H1 (cell line): ENCODE results near the gene CDC42EP3. TPM values are rescaled to one million over a fixed set of nuclear protein-coding genes. Genes with fewer than 3 reads are reported as not detected.

Experiments used
- KDM5A ChIP-seq: fragments of 200-600 bp; IDR thresholded peaks from 2 replicates; pipeline ENCODE4 v1.7.1; 2012; ENCODE audit warnings: mild to moderate bottlenecking, low read length, inconsistent platforms, mixed read lengths
- RFX5 ChIP-seq: IDR thresholded peaks from 2 replicates; pipeline ENCODE4 v1.6.1; 2011; ENCODE audit warnings: low read depth, low read length, improper control_type of control experiment, borderline replicate concordance
- TBP ChIP-seq: IDR thresholded peaks from 2 replicates; pipeline ENCODE4 v1.6.1; 2011; ENCODE audit warnings: low read depth, low read length, improper control_type of control experiment
- polyA plus RNA-seq, 7 experiments: library from polyadenylated mRNA; depleted of rRNA in 3 of 7; stranded (reverse) in 5 of 7; unstranded in 2 of 7; fragments of >200 nt in 5 of 7; fragments of 200-250 nt in 2 of 7; gene quantifications; 1 replicate in 5 of 7; 2 replicates in 1 of 7; 4 replicates in 1 of 7; pipeline versions ENCODE4 v1.2.1 to v1.2.3, GENCODE V29; 2011 to 2013; ENCODE audit warnings: missing spikeins in 2 of 7, mixed read lengths in 2 of 7
- total RNA-seq: library from RNA; stranded (reverse); fragmentation: NEBNext Ultra II Directional; extraction: Animal tissue kit (Norgen Biotek cat#: 25700); gene quantifications from 2 replicates; pipeline ENCODE4 v1.2.1, GENCODE V29; 2021

CDC42EP3 gene
- total and polyA plus RNA-seq, 2 of the 8 experiments (the other 6 are each of a cell fraction or from before 2014, with no cell fraction given), result 18.4 to 24.7 TPM

DNA sequence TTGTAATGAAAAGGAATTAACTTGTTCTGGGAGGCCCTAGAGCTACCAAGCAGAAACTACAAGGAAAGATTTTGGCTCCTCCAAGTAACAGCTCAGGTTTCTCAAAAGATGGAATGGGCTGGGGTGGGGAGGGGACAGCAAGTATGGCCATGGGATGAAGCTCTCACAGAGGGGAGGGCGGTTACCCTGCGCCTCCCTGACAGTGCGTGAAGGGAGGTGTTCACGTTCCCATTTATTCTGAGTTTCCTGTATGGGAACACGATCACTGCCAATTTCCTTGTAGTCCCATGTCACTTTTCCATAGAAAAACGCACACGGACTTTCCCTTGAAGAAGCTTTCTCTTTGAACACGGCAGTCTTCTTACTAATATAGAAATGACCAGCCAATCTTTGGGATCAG is 17.0 kb downstream of the CDC42EP3 start (continued):
- TF ChIP-seq RFX5, result no peak
- TF ChIP-seq KDM5A, result no peak
- TF ChIP-seq TBP, result no peak
